ENCODE measurements around the gene MKLN1.

Gene MKLN1

GRCh38 chr7:131476740-131477139, 149.1 kb downstream of the MKLN1 start:
- Histone ChIP-seq H3K27me3 (ENCODE audit: control insufficient read depth, insufficient read depth, low read length, poor library complexity, severe bottlenecking) (no peaks in the 10 kb centered on the region), H3K27ac (ENCODE audit: insufficient read depth, low read depth, low read length, poor library complexity, severe bottlenecking) (no peak overlapping the region), H3K4me3 (ENCODE audit: insufficient read depth, low read depth, low read length) (no peak overlapping the region), H3K9me3 (ENCODE audit: control insufficient read depth, low read length) (no peaks in the 10 kb centered on the region), H3K4me1 (ENCODE audit: control insufficient read depth, insufficient read depth, low read length) (peaks cover 4% of the 10 kb centered on the region), H3K36me3 (ENCODE audit: control insufficient read depth, insufficient read depth, low read length) (no peaks in the 10 kb centered on the region)
- 96 to 98% methylated on average over 2 of the region's 2 CpGs for WGBS, 2 experiments

- no peaks in the 10 kb centered on the region for H3K4me1 ChIP-seq (ENCODE audit: control insufficient read depth, insufficient read depth, low read length)
- H3K9me3 ChIP-seq (ENCODE audit: control insufficient read depth, low read length): no peaks in the 10 kb centered on the region
- no peaks in the 10 kb centered on the region for H3K36me3 ChIP-seq (ENCODE audit: control insufficient read depth, insufficient read depth, low read length)
- H3K27me3 ChIP-seq (ENCODE audit: control insufficient read depth, insufficient read depth, low read length, poor library complexity, severe bottlenecking): no peaks in the 10 kb centered on the region
- WGBS, 2 experiments: 91 to 93% methylated on average over 4 of the region's 4 CpGs
- no peak overlapping the region for H3K4me3 ChIP-seq (ENCODE audit: insufficient read depth, low read depth, low read length)
- no peak overlapping the region for H3K27ac ChIP-seq (ENCODE audit: insufficient read depth, low read depth, low read length, poor library complexity, severe bottlenecking)
Measured at GRCh38 chr7:131480384-131481315, 153.0 kb downstream of the MKLN1 start.

GRCh38 chr7:131482800-131483199, 155.1 kb downstream of the MKLN1 start:
- no peaks in the 10 kb centered on the region for H3K36me3 ChIP-seq (ENCODE audit: control insufficient read depth, insufficient read depth, low read length)
- no peaks in the 10 kb centered on the region for H3K27me3 ChIP-seq (ENCODE audit: control insufficient read depth, insufficient read depth, low read length, poor library complexity, severe bottlenecking)
- no peaks in the 10 kb centered on the region for H3K4me1 ChIP-seq (ENCODE audit: control insufficient read depth, insufficient read depth, low read length)
- no peak overlapping the region for H3K4me3 ChIP-seq (ENCODE audit: insufficient read depth, low read depth, low read length)
- no peaks in the 10 kb centered on the region for H3K9me3 ChIP-seq (ENCODE audit: control insufficient read depth, low read length)
- WGBS, 2 experiments: 96% methylated on average over 2 of the region's 2 CpGs
- no peak overlapping the region for H3K27ac ChIP-seq (ENCODE audit: insufficient read depth, low read depth, low read length, poor library complexity, severe bottlenecking)

GRCh38 chr7:131483586-131483985, 155.9 kb downstream of the MKLN1 start:
- Histone ChIP-seq H3K27ac (ENCODE audit: insufficient read depth, low read depth, low read length, poor library complexity, severe bottlenecking) (no peak overlapping the region), H3K27me3 (ENCODE audit: control insufficient read depth, insufficient read depth, low read length, poor library complexity, severe bottlenecking) (no peaks in the 10 kb centered on the region), H3K4me3 (ENCODE audit: insufficient read depth, low read depth, low read length) (no peak overlapping the region), H3K4me1 (ENCODE audit: control insufficient read depth, insufficient read depth, low read length) (no peaks in the 10 kb centered on the region), H3K9me3 (ENCODE audit: control insufficient read depth, low read length) (no peaks in the 10 kb centered on the region), H3K36me3 (ENCODE audit: control insufficient read depth, insufficient read depth, low read length) (no peaks in the 10 kb centered on the region)
- WGBS, 2 experiments: 90 to 100% methylated on average over 1 of the region's 2 CpGs

GRCh38 chr7:131486346-131486745, 158.7 kb downstream of the MKLN1 start:
- H3K4me3 ChIP-seq (ENCODE audit: insufficient read depth, low read depth, low read length): no peak overlapping the region
- H3K4me1 ChIP-seq (ENCODE audit: control insufficient read depth, insufficient read depth, low read length): no peaks in the 10 kb centered on the region
- WGBS, 2 experiments: no CpG with 5 or more reads among the region's 2 CpGs
- no peak overlapping the region for H3K27ac ChIP-seq (ENCODE audit: insufficient read depth, low read depth, low read length, poor library complexity, severe bottlenecking)
- H3K36me3 ChIP-seq (ENCODE audit: control insufficient read depth, insufficient read depth, low read length): no peaks in the 10 kb centered on the region
- no peaks in the 10 kb centered on the region for H3K27me3 ChIP-seq (ENCODE audit: control insufficient read depth, insufficient read depth, low read length, poor library complexity, severe bottlenecking)
- no peaks in the 10 kb centered on the region for H3K9me3 ChIP-seq (ENCODE audit: control insufficient read depth, low read length)

GRCh38 chr7:131487217-131487616, 159.5 kb downstream of the MKLN1 start:
- H3K4me3 ChIP-seq (ENCODE audit: insufficient read depth, low read depth, low read length): no peak overlapping the region
- no peaks in the 10 kb centered on the region for H3K27me3 ChIP-seq (ENCODE audit: control insufficient read depth, insufficient read depth, low read length, poor library complexity, severe bottlenecking)
- WGBS, 2 experiments: 75 to 93% methylated on average over 1 of the region's 1 CpG
- H3K9me3 ChIP-seq (ENCODE audit: control insufficient read depth, low read length): no peaks in the 10 kb centered on the region
- no peaks in the 10 kb centered on the region for H3K36me3 ChIP-seq (ENCODE audit: control insufficient read depth, insufficient read depth, low read length)
- H3K4me1 ChIP-seq (ENCODE audit: control insufficient read depth, insufficient read depth, low read length): no peaks in the 10 kb centered on the region
- H3K27ac ChIP-seq (ENCODE audit: insufficient read depth, low read depth, low read length, poor library complexity, severe bottlenecking): no peak overlapping the region

GRCh38 chr7:131488361-131488760, 160.7 kb downstream of the MKLN1 start:
- no peaks in the 10 kb centered on the region for H3K36me3 ChIP-seq (ENCODE audit: control insufficient read depth, insufficient read depth, low read length)
- no peaks in the 10 kb centered on the region for H3K9me3 ChIP-seq (ENCODE audit: control insufficient read depth, low read length)
- H3K27ac ChIP-seq (ENCODE audit: insufficient read depth, low read depth, low read length, poor library complexity, severe bottlenecking): no peak overlapping the region
- WGBS, 2 experiments: 93 to 95% methylated on average over 2 of the region's 2 CpGs
- H3K27me3 ChIP-seq (ENCODE audit: control insufficient read depth, insufficient read depth, low read length, poor library complexity, severe bottlenecking): no peaks in the 10 kb centered on the region
- peaks cover 4% of the 10 kb centered on the region for H3K4me1 ChIP-seq (ENCODE audit: control insufficient read depth, insufficient read depth, low read length)
- no peak overlapping the region for H3K4me3 ChIP-seq (ENCODE audit: insufficient read depth, low read depth, low read length)

GRCh38 chr7:131489196-131489595, 161.5 kb downstream of the MKLN1 start:
- no peaks in the 10 kb centered on the region for H3K27me3 ChIP-seq (ENCODE audit: control insufficient read depth, insufficient read depth, low read length, poor library complexity, severe bottlenecking)
- H3K4me3 ChIP-seq (ENCODE audit: insufficient read depth, low read depth, low read length): no peak overlapping the region
- WGBS, 2 experiments: 86% methylated on average over 1 of the region's 1 CpG; no CpG with 5 or more reads in 1 of the 2 experiments
- H3K36me3 ChIP-seq (ENCODE audit: control insufficient read depth, insufficient read depth, low read length): no peaks in the 10 kb centered on the region
- no peak overlapping the region for H3K27ac ChIP-seq (ENCODE audit: insufficient read depth, low read depth, low read length, poor library complexity, severe bottlenecking)
- H3K9me3 ChIP-seq (ENCODE audit: control insufficient read depth, low read length): no peaks in the 10 kb centered on the region
- H3K4me1 ChIP-seq (ENCODE audit: control insufficient read depth, insufficient read depth, low read length): peaks cover 4% of the 10 kb centered on the region

- Histone ChIP-seq H3K36me3 (ENCODE audit: control insufficient read depth, insufficient read depth, low read length) (no peaks in the 10 kb centered on the region), H3K9me3 (ENCODE audit: control insufficient read depth, low read length) (no peaks in the 10 kb centered on the region), H3K27me3 (ENCODE audit: control insufficient read depth, insufficient read depth, low read length, poor library complexity, severe bottlenecking) (no peaks in the 10 kb centered on the region), H3K4me3 (ENCODE audit: insufficient read depth, low read depth, low read length) (no peak overlapping the region), H3K4me1 (ENCODE audit: control insufficient read depth, insufficient read depth, low read length) (peaks cover 4% of the 10 kb centered on the region), H3K27ac (ENCODE audit: insufficient read depth, low read depth, low read length, poor library complexity, severe bottlenecking) (no peak overlapping the region)
- 95 to 97% methylated on average over 3 of the region's 4 CpGs for WGBS, 2 experiments
Measured at GRCh38 chr7:131489881-131490280, 162.2 kb downstream of the MKLN1 start.

GRCh38 chr7:131493081-131493480, 165.4 kb downstream of the MKLN1 start:
- Histone ChIP-seq H3K4me3 (ENCODE audit: insufficient read depth, low read depth, low read length) (no peak overlapping the region), H3K9me3 (ENCODE audit: control insufficient read depth, low read length) (no peaks in the 10 kb centered on the region), H3K4me1 (ENCODE audit: control insufficient read depth, insufficient read depth, low read length) (peaks cover 4% of the 10 kb centered on the region), H3K27ac (ENCODE audit: insufficient read depth, low read depth, low read length, poor library complexity, severe bottlenecking) (no peak overlapping the region), H3K27me3 (ENCODE audit: control insufficient read depth, insufficient read depth, low read length, poor library complexity, severe bottlenecking) (no peaks in the 10 kb centered on the region), H3K36me3 (ENCODE audit: control insufficient read depth, insufficient read depth, low read length) (no peaks in the 10 kb centered on the region)
- WGBS, 2 experiments: 88 to 100% methylated on average over 1 of the region's 2 CpGs

Measured in ectodermal cell (in vitro differentiated cells).